IPS-NIHi11 (cell line): Measurements from ENCODE around the gene DENND2D.

Experiments
- DNase-seq: peaks from one replicate; pipeline ENCODE4 v3.0.0; 2012; ENCODE audit warnings: mixed read lengths, low spot score

The DENND2D gene

DNA sequence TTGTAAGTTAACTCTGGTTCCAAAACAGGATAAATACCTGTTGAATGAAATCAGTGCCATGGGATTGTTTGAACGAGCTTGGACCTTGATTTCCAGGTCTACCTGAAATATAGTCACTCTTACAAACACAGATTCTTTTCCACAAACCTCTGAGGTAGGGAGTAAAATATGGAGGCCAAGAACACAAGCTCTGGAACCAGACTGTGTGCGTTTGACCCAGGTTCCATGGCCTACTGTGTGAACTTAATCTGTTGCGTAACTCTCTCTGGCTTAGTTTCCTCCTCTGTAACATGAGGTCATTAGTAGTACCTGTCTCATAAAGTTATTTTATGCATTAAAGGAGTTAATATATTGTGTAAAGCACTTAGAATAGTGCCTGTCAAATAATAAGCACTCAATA lies 25.1 kb downstream of the DENND2D start:
- no peak for DNase-seq

- DNase-seq, result no peak
Measured at GRCh38 chr1:111174070-111174469, 26.4 kb downstream of the DENND2D start.

- DNase-seq, result no peak
Measured at GRCh38 chr1:111172463-111172862, 28.0 kb downstream of the DENND2D start.

GRCh38 chr1:111164151-111164550 lies 36.3 kb downstream of the DENND2D start:
- DNase-seq, result no peak

DNA sequence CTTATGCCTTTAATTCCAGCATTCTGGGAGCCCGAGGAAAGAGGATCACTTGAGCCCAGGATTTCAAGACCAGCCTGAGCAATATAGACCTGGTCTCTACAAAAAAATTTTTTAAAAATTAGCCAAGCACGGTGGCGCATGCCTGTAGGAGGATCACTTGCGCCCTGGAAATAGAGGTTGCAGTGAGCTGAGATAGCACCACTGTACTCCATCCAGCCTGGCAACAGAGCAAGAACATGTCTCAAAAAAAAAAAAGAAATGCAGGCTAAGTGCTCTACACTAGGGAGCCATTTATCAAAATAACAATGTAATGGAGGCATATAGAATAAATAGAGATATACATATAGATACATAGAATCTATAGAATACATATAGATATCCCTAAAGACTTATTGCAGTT lies 37.1 kb downstream of the DENND2D start:
- DNase-seq, result no peak

- DNase-seq, result no peak
Measured at GRCh38 chr1:111162488-111162880, 38.0 kb downstream of the DENND2D start.

DNA sequence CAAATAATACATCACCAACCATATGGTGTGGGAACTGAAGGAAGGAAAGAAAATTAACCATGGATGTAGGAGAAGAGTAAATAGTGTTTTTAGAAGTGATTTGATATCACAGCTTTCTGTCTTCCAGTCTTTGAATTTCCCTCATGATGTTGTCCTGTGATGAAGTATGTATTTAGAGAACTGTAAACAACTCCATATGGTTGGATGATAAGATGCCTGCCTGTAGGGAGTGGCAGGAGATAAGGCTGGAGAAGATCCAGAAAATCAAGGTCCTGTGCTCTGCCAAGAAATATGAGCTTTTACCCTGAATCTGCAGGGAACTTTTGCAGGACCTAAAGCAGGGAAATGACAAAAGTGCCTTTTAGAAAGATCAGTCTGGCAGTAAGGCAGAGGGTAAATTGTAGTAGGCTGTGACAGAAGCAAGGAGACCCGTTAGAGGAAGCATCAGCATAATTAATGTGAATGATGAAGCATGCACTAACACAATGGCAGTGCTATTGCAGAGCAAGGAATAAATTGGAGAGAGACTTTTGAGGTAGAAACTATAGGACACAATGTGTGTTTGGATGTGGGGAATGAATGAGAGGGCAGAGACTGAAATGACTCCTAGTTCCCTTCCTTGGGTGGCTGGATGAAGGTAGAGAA lies 38.5 kb downstream of the DENND2D start:
- no peak for DNase-seq

DNA sequence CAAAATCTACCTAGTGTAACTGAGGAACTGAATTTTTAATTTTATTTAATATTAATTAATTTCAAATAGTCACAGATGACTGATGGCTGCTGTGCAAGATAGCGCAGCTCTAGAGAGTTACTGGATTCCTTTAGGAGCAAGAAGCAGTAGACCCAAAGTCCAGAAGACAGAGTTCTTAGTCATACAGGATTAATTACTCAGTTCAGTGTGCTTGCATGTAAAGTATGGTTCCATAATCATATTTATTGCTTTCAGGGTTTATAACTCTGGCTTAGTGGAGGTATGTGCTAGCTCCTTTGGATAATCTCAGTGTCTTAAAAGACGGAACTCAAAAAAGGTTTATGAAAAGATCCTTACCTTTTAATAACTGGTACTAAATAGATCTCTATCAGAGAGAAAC lies 43.0 kb downstream of the DENND2D start:
- no peak for DNase-seq

DNA sequence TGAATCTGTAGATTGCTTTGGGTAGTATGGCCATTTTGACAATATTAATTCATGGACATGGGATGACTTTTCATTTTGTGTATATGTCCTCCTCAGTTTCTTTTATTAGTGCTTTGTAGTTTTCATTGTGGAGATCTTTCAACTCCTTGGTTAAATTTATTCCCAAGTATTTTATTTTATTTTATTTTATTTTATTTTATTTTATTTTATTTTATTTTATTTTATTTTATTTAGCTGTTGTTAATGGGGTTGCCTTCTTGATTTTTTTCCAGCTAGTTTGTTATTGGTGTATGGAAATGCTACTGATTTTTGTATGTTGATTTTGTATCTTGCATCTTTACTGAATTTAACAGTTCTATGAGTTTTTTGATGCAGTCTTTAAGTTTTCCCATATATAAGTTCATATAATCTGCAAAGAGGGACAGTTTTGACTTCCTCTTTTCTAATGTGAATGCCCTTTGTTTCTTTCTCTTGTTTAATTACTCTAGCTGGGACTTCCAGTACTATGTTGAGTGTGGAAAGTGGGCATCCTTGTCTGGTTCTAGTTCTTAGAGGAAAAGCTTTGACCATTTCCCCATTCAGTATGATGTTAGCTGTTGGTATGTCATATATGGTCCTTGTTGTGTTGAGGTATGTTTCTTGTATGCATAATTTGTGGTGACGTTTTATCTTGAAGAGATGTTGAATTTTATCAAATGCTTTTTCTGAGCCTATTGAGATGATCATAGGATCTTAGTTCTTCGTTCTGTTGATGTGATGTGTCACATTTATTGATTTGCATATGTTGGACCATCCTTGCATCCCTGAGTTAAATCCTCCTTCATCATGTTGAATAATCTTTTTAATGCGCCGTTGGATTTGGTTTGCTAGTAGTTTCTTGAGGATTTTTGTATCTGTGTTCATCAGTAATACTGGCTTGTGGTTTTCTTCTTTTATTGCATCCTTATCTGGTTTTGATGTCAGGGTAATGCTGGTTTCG lies 46.1 kb downstream of the DENND2D start:
- DNase-seq, result no peak

GRCh38 chr1:111151838-111152237 lies 48.6 kb downstream of the DENND2D start:
- no peak for DNase-seq

GRCh38 chr1:111148376-111148881 lies 52.0 kb downstream of the DENND2D start:
- DNase-seq, result no peak

GRCh38 chr1:111147948-111148347 lies 52.5 kb downstream of the DENND2D start:
- DNase-seq, result no peak

GRCh38 chr1:111145963-111146768 lies 54.3 kb downstream of the DENND2D start:
- DNase-seq, result no peak

DNA sequence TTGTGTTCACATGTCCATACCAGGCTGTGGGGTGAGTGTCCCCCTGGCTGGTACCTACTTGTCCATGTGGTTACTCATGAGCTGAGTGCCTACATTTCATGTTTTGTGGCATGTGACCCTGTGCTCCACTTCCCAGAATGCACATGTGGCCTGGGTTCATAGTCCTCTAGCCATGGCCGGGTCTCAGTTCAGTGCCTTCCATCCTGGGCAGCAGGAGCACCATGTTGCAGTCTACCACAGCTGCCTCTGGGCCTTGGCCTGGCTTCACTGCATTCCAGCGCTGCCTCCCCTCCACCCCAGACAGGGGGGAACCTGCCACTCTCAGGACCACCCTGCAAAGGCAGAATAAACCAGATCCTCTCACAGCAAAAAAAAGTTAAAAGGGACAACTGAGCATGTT lies 54.9 kb downstream of the DENND2D start:
- no peak for DNase-seq

- DNase-seq, result no peak
Measured at GRCh38 chr1:111142356-111142975, 58.0 kb downstream of the DENND2D start.

DNA sequence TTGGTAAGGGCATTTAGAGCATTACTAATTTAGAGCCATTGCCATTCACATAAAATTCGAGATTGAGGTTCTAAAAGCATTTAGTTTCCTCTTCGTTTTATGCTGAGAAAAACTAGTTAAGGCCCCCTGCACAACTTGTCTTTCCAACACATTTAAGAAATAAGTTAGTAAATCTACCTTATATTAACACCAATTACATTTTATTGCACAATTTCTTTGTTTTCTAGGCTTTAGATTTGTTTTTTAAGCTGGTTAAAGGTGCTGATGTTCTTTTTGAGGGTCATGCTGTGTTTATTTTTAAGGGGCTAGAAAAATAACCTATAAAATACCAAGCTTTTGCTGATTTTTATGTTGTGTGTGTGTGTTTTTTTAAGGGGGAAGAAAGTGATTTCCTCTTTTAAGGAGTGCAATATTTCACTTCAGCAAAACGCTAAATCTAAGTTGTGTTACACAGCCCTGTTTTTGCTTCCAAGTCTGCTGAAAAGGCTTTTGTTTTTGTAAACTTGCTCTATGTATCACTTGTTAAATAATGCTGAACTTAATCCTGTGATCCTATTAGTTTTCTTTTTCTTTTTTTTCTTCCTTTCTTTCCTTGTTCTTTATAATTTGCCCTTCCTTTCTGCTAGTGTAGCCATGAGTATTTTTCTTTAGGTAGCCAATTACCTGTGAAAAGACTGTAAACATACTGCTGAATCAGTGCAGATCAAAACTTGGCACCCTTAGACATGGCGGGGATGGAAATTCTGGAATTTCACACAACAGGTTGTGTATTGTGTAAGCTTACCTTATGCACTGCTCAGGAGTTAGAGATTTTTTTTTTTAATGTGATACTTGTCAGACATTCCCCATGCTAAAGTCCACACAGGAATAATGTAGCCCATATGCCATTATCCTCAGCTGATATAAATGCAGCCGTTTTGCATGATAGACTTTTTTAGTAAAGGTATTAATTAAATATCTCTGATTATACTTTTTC lies 58.9 kb downstream of the DENND2D start:
- no peak for DNase-seq

DNA sequence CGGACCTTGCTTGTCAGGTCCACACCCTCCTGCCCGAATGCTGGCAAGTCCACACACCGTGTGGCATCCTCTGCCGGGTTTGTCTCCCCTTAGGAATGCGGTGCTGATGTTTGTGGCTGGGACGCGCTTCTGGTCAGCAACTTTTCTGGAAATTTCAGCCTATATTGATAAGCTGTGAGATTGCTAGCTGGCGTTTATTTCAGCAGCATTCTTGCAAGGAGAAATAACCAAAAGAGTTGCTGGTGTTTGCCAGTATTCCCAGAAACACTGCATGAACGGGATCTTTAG lies 59.8 kb downstream of the DENND2D start:
- no peak for DNase-seq

GRCh38 chr1:111139956-111140679 lies 60.3 kb downstream of the DENND2D start, which contains the start of the genes CEPT1 and DRAM2:
Gene CEPT1 (plus strand): TSS chr1:111140223. CDS start chr1:111147715, 7,492 bp downstream.
Gene DRAM2 (minus strand): TSS chr1:111140093. CDS start chr1:111131554, 8,539 bp downstream.
- DNase-seq, result peak; percentile 98

DNA sequence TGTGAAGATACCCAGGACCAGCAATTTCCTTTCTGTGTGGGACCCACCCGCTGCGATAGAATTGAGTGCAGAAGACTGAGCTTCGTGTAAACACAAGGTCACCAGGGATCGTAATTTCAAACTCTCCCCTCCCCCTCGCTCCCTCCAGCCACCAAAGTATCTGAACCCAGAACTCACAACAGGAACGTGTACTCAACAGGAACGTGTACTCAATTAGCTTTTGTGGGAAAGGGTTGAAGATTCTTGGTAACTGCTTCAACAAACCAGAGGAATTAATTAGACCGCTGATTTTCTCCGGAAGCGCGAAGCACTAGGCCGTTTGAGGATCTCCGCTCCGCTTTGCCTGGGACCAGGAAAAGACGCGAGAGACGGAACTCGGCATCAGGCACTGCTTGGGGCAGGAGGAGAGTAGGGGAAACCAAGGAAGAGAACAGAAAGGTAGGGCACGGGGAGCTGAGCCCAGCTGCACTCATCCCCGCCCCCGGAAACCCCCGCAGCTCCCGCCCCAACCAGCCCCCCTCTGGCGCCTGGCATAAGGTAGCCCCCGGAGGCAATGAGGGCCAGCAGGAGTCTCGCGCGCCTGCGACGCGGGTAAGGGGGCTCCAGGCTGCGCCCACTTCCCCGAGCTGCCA lies 61.0 kb downstream of the DENND2D start:
- peak; percentile 72 for DNase-seq
